ENCODE results near the gene NDUFB10.
A peak's percentile ranks its signal among the peaks of the same experiment; 100 is the strongest.

The NDUFB10 gene

DNA sequence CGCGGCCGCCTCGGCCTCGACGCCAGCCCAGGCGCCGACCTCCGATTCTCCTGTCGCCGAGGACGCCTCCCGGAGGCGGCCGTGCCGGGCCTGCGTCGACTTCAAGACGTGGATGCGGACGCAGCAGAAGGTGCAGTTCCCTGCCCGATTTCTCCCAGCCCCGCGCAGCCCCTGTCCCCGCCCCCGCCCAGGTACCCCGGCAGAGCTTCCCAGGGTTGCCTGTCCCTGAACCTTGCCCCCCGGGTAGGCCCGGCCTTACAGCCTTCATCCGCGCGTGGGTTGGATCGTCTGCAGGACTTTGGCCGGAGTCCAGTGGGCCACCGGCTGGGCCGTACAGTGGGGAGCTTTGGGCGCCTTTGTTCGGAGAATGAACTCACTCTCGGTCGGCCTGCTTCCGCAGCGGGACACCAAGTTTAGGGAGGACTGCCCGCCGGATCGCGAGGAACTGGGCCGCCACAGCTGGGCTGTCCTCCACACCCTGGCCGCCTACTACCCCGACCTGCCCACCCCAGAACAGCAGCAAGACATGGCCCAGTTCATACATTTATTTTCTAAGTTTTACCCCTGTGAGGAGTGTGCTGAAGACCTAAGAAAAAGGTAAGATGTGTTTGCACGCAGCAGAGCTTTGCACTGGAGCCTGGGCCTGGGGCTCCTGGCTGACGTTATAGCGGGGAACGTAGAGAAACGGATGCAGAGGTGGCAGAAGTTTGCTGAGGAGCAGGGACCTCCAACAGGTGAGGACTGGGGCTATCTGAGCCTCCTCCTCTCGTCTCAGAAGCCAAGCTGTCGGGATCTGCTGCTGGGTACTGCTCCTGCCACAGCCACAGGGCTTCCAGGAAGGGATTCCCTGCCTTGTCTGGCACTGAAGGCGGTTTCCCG is 25.2 kb downstream of the NDUFB10 start:
- peak; percentile 49 for DNase-seq (ENCODE audit: low spot score)

DNA sequence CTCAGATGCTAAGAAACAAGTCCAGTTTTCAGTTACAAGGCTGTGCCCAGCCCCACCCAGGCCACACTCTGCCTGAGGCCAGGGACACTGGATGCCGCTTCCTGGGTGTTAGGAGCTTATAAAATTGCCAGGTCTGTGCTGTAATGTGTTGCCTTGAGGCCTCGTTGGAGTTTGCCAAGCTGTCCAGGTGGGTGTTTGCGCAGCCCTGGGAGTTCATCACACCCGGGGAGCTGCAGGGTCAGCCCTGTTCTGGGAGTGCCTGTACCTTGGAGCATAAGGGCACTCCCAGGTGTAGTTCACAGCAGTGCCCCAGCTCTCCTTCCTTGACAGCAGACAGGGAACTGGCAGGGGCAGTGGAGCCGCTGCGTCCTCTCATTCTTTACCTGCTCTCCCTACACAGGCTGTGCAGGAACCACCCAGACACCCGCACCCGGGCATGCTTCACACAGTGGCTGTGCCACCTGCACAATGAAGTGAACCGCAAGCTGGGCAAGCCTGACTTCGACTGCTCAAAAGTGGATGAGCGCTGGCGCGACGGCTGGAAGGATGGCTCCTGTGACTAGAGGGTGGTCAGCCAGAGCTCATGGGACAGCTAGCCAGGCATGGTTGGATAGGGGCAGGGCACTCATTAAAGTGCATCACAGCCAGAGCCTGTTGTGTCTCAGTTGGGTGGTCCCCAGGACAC is 26.3 kb downstream of the NDUFB10 start:
- no peak for DNase-seq (ENCODE audit: low spot score)

DNA sequence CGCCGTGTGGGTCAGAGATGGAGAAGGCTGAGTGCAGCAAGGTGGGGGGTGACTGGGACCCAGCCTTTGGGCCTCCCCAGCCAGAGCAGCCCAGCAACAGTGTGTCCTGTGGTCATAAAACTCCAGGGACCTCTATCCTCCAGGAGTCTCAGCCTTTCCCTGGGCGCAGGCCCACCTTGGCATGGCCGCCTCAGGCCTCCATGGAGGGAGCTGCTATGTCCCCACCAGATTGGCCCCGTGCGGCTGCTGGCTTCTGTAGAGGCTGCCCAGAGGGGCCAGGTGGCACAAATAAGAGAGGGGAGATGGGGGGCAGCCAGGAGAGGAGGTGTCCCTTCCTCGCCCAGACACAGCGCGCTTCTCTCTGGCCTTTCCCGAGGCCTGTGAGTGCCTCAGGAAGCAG is 27.9 kb downstream of the NDUFB10 start:
- DNase-seq (ENCODE audit: low spot score): no peak

DNA sequence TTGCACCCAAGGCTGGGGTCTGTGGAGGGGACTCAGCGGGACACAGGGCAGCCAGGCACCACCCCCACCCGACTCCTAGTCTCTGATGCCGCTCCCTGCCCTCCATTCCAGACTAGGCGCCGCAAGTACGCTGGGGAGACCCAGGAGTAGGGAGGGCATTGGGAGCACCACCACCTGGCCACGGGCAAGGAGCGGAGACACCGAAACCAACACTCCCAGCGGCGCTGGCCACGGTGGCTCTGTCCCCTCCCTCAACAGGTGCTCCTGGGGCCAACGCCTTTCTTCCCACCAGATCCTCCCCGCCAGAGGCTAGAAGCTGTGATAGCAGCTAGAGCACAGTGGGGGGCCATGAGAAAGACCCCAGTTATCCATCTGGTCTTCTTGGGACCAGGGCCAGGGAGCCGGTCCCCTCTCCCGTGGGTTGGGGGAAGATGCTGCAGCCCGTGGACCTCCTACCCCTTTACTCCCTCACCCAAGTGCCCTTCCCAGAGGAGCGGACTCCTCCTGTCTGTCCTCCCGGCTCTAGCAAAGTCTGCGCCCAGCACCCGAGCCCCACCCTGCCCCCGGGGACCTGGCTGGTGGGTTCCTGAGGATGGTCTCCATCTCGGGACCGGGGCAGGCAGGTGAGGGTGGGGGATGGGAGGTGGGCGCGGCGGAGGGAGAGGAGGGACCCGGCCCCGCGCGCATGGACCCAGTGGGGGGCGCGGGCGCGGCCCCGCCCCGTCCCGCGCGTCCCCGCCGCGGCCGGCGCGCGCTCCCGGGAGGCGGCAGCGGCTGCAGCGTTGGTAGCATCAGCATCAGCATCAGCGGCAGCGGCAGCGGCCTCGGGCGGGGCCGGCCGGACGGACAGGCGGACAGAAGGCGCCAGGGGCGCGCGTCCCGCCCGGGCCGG is 30.1 kb downstream of the NDUFB10 start, which contains the start of gene SYNGR3:
Gene SYNGR3 (plus strand): TSS at position 762 of the 892 bp plus-strand sequence. CDS start 133 bp downstream, outside the sequence.
- DNase-seq (ENCODE audit: low spot score): no peak

DNA sequence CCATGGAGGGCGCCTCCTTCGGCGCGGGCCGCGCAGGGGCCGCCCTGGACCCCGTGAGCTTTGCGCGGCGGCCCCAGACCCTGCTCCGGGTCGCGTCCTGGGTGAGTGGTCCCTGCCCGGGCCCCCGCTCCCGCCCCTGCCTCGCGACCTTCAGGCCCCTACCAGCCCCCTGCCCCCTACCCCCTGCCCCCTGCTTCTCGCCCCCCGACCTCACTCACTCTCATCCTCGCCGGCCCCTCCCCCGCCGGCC is 30.7 kb downstream of the NDUFB10 start:
- no peak for DNase-seq (ENCODE audit: low spot score)

DNA sequence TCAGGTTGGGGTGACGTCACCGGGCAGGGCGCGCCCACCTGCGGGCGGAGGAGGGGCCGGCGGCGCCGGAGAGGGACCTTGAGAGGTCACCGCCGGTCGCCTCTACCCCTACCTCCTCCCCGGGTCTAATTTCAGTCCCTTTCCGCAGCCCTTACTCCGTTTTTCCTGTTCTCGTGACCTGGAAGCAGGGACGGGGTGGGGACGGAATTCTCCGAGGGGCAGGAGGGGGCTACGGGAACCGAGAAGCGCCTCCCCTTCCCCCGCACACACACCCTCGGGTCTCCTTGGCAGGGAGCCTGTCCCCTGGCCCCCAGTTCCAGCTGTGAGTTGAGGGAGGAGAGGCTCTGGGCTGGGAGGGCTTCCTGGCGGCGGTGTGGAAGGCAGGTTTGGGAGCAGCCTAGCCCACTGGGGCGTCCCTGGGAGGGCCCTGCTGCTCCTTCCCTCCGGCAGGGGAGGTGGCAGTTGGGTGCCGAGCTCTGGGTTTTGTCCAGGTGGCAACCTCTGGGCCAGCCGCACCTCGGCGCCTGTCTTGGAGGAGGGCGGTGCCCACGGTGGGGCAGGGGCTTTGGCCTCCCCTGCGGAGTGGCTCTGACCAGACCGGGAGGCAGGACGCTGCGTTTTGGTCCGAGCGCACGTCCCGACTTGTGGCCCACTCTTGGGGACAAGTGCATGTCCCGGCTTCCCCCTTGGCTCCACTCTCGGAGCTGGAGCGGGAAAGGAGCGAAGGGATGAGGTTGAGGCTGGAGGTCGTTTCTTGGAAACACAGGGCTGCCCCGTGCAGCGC is 31.2 kb downstream of the NDUFB10 start:
- DNase-seq (ENCODE audit: low spot score): peak; percentile 73

DNA sequence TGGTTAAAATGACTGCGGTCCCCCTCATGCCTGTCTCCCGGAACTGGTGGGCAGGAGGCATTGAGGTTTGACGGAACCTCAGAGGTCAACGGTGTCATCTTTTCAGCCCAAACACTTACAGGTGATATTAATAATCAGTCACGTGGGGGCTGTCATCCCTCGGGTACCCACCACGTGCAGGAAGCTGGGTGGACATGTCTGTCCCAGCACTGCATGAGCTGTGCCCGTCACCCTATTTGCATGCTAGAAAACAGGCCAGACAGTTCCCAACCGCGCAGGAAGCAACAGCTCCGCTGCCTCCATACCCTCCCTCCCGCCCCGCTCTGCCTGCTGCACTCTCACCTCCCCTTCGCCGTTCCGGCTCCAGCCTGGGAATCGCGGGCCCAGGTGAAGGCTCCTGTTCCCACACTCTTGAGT is 31.8 kb downstream of the NDUFB10 start:
- DNase-seq (ENCODE audit: low spot score): no peak

DNA sequence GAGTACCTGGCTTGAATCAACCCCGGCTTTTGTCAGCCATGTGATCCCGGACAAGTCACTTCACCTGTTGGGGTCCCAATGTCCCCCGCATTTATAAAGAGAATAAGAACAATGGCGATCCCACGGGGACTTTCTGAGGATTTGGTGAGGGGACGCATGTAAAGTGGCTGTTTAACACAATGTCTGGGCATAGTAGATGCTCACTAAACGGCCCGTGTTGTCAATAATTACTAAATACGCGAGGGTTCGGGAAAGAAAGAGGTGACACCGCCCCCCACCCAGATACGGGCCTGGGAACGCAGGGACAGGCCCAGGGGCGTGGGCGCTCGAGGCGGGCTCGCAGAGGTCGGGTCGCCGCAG is 32.2 kb downstream of the NDUFB10 start:
- DNase-seq (ENCODE audit: low spot score): no peak

DNA sequence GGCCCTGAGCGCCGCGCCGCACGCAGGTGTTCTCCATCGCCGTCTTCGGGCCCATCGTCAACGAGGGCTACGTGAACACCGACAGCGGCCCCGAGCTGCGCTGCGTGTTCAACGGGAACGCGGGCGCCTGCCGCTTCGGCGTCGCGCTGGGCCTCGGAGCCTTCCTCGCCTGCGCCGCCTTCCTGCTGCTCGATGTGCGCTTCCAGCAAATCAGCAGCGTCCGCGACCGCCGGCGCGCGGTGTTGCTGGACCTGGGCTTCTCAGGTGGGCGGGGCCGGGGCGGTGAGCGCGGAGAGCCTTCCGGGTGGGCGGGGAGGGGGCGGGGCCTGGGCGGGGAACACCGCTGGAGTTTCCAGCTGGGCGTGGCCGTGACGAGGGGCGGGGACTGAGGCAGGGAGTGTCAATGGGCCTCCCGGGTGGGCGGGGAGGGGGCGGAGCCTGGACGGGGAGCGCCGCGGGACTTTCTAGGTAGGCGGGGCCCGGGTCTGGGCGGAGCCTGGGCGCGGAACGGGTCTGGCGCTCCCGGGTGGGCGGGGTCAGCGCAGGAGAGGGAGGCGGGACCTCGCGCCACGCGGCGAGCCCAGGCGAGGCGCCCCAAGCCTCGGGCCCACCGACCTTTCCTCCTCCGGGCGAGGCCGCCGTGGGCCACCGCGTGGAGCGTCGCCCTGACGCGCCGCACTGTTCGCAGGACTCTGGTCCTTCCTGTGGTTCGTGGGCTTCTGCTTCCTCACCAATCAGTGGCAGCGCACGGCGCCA is 32.8 kb downstream of the NDUFB10 start:
- peak; percentile 90 for DNase-seq (ENCODE audit: low spot score)

DNA sequence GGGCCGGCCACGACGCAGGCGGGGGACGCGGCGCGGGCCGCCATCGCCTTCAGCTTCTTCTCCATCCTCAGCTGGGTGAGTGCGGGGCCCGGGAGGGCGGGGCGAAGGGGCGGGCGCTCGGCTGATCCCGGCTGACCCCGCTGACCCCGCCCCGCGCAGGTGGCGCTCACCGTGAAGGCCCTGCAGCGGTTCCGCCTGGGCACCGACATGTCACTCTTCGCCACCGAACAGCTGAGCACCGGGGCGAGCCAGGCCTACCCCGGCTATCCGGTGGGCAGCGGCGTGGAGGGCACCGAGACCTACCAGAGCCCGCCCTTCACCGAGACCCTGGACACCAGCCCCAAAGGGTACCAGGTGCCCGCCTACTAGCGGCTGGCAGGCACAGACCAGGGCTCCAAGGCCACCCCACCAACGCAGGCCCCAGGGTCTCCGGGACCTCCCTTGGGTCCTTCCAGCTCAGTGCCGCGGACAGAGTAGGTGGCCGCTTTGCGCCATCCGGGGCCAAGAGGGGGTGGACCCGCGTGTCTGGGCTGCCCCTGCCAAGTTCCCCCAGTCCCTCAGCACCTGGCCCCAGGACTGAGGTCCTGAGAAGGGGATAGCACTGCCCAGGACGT is 33.5 kb downstream of the NDUFB10 start:
- no peak for DNase-seq (ENCODE audit: low spot score)

DNA sequence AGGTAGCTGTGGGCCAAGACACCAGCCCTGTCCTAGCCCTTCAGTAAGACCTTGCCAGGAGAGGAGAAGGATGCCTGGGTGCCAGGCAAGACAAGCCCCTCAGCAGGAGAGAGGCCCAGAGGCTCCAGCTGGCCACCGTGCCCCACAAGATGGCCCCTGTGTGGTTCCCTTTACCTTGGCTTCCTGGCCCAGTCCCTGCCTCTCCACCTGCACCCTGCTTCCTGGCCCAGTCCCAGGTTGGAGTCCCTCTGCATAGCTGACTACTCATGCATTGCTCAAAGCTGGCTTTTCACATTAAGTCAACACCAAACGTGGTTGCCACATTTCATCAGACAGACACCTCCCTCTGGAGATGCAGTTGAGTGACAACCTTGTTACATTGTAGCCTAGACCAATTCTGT is 34.4 kb downstream of the NDUFB10 start:
- peak; percentile 61 for DNase-seq (ENCODE audit: low spot score)

DNA sequence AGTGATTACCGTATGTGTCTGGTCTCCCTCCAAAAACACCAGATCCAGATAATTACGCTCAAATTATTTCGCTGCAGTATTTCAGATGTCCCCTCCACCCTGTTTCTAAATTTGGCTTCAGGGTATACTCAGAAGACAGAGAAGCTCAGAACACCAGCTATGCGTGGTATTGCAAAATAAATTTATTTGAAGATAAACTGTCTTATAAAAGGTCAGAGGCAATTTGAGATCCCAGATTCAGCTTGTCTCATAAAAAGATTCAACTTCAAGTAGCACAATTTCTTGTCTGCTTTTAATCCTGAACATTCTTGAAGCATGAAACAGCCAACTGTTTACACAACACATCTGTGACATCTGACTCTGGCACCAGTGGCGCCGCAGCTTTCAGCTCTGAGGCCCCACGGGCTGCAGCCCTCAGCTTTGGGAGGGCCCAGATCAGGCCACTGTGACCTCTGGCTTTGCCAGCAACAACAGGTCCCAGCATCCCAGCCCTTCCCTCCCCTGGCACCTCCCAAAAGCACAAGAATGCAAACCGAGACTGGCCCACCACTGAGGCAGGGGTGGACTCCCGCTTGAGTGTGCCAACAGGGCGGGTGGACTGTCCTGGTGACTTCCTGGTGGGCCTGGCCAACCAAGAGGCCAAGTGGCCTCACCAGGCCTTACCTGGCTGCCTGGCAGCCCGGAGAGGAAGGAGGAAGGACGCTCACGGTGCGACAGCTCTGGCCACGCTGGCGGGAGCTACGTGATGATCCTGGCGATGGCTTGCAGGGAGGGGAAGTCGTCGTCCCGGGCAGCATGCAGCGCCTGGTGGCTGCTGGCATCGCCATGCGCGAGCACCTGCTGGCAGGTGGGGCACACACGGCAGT is 38.4 kb downstream of the NDUFB10 start:
- DNase-seq (ENCODE audit: low spot score): no peak

DNA sequence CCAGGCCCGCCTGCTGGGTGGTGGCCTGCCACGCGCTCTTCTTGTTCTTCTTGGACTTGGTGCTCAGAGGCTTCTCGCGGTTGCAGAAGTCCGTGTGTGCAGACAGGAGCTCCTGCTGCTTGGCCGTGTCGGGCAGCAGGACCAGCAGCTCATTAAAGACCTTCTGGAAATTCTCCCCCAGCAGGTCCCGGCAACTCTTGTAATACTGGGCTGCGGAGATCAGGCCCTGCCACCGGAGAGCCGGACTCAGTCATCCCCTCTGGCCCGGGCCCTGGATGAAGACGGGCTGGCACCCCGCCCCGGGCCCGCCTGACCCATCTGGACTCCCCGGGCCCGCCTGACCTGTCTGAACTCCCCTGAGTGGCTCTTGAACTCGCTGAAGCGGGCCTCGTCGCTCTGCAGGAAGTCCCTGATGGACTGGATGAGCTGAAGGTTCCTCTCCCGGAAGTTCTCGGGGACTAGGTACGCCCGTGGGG is 39.1 kb downstream of the NDUFB10 start:
- no peak for DNase-seq (ENCODE audit: low spot score)

DNA sequence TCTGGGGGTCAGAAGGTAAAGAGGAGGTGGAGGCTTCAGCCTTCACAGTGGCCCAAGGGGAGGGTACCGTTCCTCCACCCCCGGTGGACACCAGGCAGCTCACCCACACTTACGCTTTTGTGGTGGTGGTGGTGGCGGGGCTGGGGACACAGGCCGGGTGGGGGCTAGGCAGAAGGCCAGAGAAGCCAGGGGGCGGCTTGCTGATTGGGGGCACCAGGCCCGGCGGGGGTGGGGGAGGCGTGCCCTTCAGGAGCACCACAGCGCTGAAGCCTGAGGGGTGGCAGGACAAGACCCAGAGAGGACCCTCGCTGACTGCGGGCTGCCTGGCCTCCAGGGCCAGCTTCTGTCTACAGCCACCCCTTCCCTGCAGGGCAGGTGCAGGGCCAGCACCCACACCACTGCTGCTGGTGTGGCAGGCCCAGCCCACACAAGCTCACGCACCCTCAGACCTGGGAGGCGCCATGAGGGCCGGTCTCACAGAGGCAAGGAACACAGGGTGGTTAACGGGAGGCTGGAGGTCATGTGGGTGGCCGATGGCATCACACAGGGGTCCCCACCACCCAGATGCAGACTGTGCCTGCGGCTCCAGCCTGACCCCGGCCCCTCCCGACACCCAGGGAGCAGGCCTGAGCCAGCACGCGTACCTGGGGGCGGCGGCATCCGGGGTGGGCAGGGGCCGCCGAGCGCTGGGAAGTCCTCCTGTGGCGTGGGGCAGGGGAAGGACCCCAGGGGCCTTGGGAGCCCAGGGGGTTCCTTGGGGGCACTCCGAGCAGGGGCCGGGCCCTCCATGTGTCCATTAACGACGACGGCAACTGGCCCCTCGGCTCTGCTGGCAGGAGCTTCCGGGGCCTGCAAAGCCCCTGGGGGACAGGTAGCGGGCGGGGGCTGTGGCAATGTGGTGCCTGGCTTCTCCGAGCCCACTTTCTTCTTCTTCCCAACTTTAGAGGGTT is 39.8 kb downstream of the NDUFB10 start:
- DNase-seq (ENCODE audit: low spot score): no peak

DNA sequence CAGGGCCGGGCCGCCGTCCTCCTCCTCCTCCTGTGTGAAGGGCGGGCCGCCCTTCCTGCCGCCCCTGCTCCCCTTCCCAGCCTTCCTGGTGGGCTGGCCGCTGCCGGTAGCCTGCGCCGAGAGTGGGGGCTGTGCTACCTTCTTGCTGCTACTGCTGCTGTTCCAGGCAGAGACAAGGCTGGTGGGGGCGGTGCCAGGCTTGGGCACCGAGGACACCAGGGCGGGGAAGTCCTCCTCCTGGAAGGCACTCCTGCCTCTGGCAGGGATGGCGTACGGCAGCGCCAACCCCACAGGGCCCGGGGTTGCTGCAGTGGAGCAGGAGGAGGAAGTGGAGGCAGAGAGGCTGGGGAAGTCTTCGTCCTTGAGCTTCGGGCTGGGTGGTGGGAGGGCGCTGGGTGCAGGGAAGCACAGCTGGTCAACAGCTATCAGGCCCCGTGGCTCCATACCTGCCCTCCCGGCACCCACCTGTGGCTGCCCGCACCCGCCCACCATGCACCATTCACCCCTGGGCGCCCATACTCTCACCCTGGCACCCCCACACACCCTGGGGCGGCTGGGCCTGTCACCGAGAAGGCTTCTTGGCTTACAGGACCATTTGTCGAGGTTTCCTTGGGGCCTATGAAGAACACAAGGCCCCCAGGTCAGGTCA is 40.7 kb downstream of the NDUFB10 start:
- no peak for DNase-seq (ENCODE audit: low spot score)

DNA sequence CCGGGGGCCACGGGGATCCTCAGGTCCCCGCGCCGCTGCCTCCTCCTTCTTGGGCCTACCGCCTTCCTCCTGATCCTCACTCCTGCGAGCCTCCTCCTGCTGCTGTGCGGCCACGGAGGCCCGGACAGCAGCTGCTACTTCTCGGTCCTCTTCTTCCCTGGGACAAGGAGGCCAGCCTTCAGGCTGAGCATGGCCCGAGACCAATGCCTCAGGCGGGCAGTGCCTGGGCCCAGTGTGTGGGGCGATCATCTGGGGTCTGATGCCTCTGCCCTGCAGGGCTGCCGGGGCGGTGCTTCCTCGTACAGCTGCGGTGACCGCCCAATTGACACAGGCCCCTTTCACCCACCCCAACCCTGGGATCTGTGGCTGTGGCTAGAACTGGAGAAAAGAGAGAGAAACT is 41.7 kb downstream of the NDUFB10 start:
- DNase-seq (ENCODE audit: low spot score): no peak

DNA sequence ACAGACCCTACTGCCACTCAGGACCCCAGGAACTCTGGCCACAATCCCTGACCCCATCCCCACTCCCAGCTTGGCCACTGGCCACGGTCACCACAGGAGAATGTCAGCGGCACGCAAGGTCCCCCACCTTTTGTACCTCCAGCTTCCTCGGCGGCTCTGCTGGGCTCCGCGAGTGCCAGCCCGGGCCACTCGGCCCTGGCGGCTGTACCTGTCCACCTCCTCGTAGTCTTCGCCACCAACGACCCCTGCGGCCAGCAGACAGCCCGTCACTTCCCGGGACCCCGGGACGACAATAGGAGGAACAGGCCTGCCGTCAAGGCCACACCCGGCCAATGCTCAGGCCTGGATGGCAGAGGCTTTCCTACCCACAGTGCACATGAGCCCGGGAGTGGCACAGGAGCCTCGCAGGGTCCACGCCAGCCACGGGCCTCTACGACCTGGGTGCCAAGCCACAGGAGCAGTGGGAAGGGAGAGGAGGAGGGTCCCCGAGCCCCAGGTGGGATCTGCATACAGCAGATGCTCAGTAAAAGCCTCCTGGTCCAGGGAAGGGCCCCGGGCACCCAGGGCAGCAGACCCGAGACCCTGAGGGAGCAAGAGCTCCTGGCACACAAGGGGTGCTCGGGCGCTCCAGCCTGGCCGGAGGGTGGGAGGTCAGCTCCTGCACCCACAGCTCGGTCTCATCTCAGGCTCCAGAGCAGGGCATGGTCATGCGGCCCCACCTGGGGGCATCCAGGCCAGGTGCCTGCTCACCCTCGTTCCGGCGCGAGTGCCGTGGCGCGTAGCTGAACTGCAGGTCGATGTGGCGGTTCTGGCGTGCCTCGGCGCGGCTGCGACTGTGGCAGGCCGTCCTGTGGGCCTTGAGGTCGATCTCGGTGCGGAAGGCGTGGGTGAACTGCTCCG is 42.4 kb downstream of the NDUFB10 start:
- no peak for DNase-seq (ENCODE audit: low spot score)
